ENCODE results near the gene PDSS2.

DNA sequence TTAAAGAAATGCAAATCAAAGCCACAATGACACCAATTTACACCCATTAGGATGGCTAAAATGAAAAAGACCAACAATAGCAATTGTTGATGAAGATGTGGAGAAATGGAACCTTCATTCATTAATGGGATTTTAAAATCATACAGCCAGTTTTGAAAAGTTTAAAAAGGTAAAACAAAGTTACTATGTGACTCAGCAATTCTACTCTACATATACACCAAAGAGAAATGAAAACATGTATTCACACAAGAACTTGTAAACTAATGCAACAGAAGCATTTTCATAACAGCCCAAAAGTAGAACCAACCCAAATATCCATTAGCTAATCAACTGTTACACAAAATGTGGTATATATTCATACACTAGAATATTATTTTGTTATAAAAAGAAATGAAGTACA, 75.7 kb downstream of the PDSS2 start:
- TF ChIP-seq, protein P1, sequence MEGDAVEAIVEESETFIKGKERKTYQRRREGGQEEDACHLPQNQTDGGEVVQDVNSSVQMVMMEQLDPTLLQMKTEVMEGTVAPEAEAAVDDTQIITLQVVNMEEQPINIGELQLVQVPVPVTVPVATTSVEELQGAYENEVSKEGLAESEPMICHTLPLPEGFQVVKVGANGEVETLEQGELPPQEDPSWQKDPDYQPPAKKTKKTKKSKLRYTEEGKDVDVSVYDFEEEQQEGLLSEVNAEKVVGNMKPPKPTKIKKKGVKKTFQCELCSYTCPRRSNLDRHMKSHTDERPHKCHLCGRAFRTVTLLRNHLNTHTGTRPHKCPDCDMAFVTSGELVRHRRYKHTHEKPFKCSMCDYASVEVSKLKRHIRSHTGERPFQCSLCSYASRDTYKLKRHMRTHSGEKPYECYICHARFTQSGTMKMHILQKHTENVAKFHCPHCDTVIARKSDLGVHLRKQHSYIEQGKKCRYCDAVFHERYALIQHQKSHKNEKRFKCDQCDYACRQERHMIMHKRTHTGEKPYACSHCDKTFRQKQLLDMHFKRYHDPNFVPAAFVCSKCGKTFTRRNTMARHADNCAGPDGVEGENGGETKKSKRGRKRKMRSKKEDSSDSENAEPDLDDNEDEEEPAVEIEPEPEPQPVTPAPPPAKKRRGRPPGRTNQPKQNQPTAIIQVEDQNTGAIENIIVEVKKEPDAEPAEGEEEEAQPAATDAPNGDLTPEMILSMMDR (IDR thresholded peaks at IDR 0.05): no peak
- no peak for TF ChIP-seq POLR2A (IDR thresholded peaks at IDR 0.05)

Measured in body of pancreas (tissue), 4 donors.